Suprapubic skin (tissue), 4 donors: ENCODE results near the gene MSANTD3.

Experiments used
- EP300 ChIP-seq: sonication (generic); formaldehyde crosslinking; IDR thresholded peaks from one replicate; pipeline ENCODE4 v1.6.1; 2017; ENCODE audit warnings: antibody characterized with exemption
- POLR2A ChIP-seq, 2 donors: fragments of 450-650 bp; IDR thresholded peaks; one replicate each; pipeline ENCODE4 v1.6.1; 2017; ENCODE audit warnings: antibody characterized with exemption in 2 of 2, mild to moderate bottlenecking in 2 of 2, moderate library complexity in 2 of 2
- POLR2AphosphoS5 ChIP-seq, 3 donors: sonication (generic); formaldehyde crosslinking; IDR thresholded peaks; one replicate each; pipeline ENCODE4 v1.6.1; 2017; ENCODE audit warnings: antibody characterized with exemption in 3 of 3
- TF ChIP-seq, protein P1 (sequence below), 2 donors: fragments of 200-600 bp in 1 of 2; fragments of 450-650 bp in 1 of 2; sonication (generic) in 1 of 2; IDR thresholded peaks; one replicate each; pipeline ENCODE4 v1.5.1; 2016 to 2019; ENCODE audit warnings: antibody characterized with exemption in 2 of 2, mild to moderate bottlenecking in 1 of 2, moderate library complexity in 1 of 2

GRCh38 chr9:100448266-100448665, 21.3 kb downstream of the MSANTD3 start:
- TF ChIP-seq, protein P1, sequence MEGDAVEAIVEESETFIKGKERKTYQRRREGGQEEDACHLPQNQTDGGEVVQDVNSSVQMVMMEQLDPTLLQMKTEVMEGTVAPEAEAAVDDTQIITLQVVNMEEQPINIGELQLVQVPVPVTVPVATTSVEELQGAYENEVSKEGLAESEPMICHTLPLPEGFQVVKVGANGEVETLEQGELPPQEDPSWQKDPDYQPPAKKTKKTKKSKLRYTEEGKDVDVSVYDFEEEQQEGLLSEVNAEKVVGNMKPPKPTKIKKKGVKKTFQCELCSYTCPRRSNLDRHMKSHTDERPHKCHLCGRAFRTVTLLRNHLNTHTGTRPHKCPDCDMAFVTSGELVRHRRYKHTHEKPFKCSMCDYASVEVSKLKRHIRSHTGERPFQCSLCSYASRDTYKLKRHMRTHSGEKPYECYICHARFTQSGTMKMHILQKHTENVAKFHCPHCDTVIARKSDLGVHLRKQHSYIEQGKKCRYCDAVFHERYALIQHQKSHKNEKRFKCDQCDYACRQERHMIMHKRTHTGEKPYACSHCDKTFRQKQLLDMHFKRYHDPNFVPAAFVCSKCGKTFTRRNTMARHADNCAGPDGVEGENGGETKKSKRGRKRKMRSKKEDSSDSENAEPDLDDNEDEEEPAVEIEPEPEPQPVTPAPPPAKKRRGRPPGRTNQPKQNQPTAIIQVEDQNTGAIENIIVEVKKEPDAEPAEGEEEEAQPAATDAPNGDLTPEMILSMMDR (IDR thresholded peaks at IDR 0.05) = no peak
- TF ChIP-seq POLR2A (IDR thresholded peaks at IDR 0.05) (no peak), POLR2AphosphoS5 (IDR thresholded peaks at IDR 0.05) (no peak), EP300 (no peak)
